Fibroblast of lung (primary cell): Measurements from ENCODE around the gene NKPD1. TPM values are rescaled to one million over a fixed set of nuclear protein-coding genes. Genes with fewer than 3 reads are reported as not detected.

Source experiments
- DNase-seq, 2 donors: peaks; one replicate each; pipeline versions ENCODE4 v3.0.0 to v3.0.0-alpha.2; 2010; ENCODE audit warnings: low read depth in 2 of 2
- H2AFZ ChIP-seq: 2 replicates; pipeline ENCODE4 v1.5.1; 2012; ENCODE audit warnings: low read length, control low read depth, inconsistent platforms
- H3K27ac ChIP-seq: 2 replicates; pipeline ENCODE4 v1.5.1; 2011; ENCODE audit warnings: low read length, control low read depth; ENCODE audit not compliant: insufficient read depth
- H3K27me3 ChIP-seq: 2 replicates; pipeline ENCODE4 v1.5.1; 2011; ENCODE audit warnings: mild to moderate bottlenecking, low read length; ENCODE audit not compliant: control insufficient read depth, insufficient read depth
- H3K36me3 ChIP-seq: 2 replicates; pipeline ENCODE4 v1.5.1; 2011; ENCODE audit warnings: low read length; ENCODE audit not compliant: control insufficient read depth, insufficient read depth
- H3K4me1 ChIP-seq: 2 replicates; pipeline ENCODE4 v1.5.1; 2011; ENCODE audit warnings: low read length; ENCODE audit not compliant: control insufficient read depth, insufficient read depth; ENCODE audit errors: extremely low read depth
- H3K4me2 ChIP-seq: 2 replicates; pipeline ENCODE4 v1.5.1; 2011; ENCODE audit warnings: low read length, control low read depth; ENCODE audit not compliant: insufficient read depth; ENCODE audit errors: extremely low read depth
- H3K4me3 ChIP-seq, 4 experiments: fragments of 200-600 bp in 1 of 4; sonication (generic) in 1 of 4; replicated peaks in 1 of 4; 2 replicates each; pipeline ENCODE4 v1.5.1; 2011 to 2016; ENCODE audit warnings: low read length in 4 of 4, low read depth in 3 of 4, mild to moderate bottlenecking in 3 of 4, control low read depth in 2 of 4, inconsistent platforms in 1 of 4, mixed read lengths in 1 of 4; ENCODE audit not compliant: insufficient read depth in 1 of 4; ENCODE audit errors: control extremely low read depth in 1 of 4
- H3K79me2 ChIP-seq: 2 replicates; pipeline ENCODE4 v1.5.1; 2012; ENCODE audit warnings: mild to moderate bottlenecking, low read length, inconsistent platforms; ENCODE audit not compliant: control insufficient read depth, insufficient read depth
- H3K9ac ChIP-seq: 2 replicates; pipeline ENCODE4 v1.5.1; 2011; ENCODE audit warnings: mild to moderate bottlenecking, low read length, control low read depth; ENCODE audit not compliant: insufficient read depth
- H3K9me3 ChIP-seq: 2 replicates; pipeline ENCODE4 v1.5.1; 2012; ENCODE audit warnings: low read depth, low read length; ENCODE audit not compliant: control insufficient read depth, insufficient read depth
- H4K20me1 ChIP-seq: 2 replicates; pipeline ENCODE4 v1.5.1; 2011; ENCODE audit warnings: low read length; ENCODE audit not compliant: control insufficient read depth, insufficient read depth; ENCODE audit errors: extremely low read depth
- EZH2 ChIP-seq: IDR thresholded peaks from 2 replicates; pipeline ENCODE4 v1.5.1; 2012; ENCODE audit warnings: low read length, control low read depth, mild to moderate bottlenecking; ENCODE audit errors: missing control alignments
- polyA minus RNA-seq: library from RNA; depleted of rRNA, polyadenylated mRNA; stranded (reverse); fragments of >200 nt; gene quantifications from 2 replicates; pipeline ENCODE4 v1.2.3, GENCODE V29; 2011; ENCODE audit warnings: low replicate concordance
- polyA plus RNA-seq, 2 donors: library from polyadenylated mRNA; depleted of rRNA in 1 of 2; stranded (reverse) in 1 of 2; unstranded in 1 of 2; fragments of >200 nt; gene quantifications; 2 replicates each; pipeline ENCODE4 v1.2.1, GENCODE V29; 2011 to 2012; ENCODE audit warnings: missing spikeins in 1 of 2
- total RNA-seq: library from RNA; depleted of rRNA; stranded (reverse); fragments of >200 nt; gene quantifications from 2 replicates; pipeline ENCODE4 v1.2.1, GENCODE V29; 2014
- TF ChIP-seq, protein P1 (sequence below), 2 donors: IDR thresholded peaks in 1 of 2; conservative IDR thresholded peaks in 1 of 2; 1 replicate in 1 of 2; 2 replicates in 1 of 2; pipeline ENCODE4 v1.5.1; 2011 to 2012; ENCODE audit warnings: low read length in 2 of 2, control low read depth in 1 of 2, inconsistent platforms in 1 of 2, low read depth in 1 of 2, mild to moderate bottlenecking in 1 of 2

NKPD1 gene
- total RNA-seq (0.17 and 0.26 TPM in 2 replicates), polyA plus RNA-seq (0.01 TPM in 1 of 2 replicates, not detected in the other), polyA minus RNA-seq (0.39 TPM in 1 of 2 replicates, not detected in the other)
- polyA plus RNA-seq (2012): 0.02 and 0.05 TPM in 2 replicates

DNA sequence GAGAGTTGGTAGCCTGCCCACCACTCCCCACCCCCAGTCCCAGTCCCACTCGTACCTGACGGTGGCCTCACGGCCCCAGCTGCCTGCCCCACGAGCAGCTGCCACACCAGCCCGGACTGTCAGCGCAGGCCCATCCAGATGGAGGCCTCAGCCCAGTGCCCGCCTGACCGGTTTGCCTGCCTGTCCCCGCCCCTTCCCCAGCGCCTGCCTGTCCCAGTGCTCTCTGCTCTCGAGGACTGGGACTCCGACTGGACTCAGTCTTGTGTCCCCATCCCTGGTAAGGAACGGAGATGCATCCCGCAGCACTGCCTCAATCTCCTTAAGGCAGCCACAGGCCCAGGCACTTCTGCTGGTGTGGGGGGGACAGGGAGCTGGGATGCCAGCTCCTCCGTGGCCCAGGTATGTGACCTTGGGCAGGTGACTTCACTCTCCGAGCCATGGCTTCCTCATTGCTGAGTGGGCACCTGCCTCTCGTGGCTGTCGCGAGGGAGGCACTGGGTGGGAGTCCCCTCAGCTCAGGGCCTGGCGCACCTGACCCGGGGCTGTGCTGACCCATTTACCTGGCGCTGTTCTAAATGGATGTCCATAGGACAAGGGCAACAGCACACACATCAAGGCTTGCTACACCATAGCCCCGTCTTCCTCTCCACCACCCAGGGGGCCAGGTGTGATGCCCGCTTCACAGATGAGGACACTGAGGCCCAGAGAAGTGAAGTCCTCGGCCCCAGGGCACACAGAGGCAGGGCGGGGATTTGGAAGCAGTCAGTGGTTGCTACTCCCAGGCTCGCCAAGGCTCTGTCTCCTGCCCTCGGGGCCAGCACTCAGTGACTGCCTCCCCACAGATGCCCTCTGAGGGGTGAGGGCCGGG, at the start of gene NKPD1:
TSS of gene NKPD1 (minus strand) at position 113 of the 868 bp plus-strand sequence. CDS start 832 bp downstream, outside the sequence.
- Histone ChIP-seq H3K27ac (no peak within 1 kb of the TSS), H4K20me1 (no peaks in the 10 kb centered on the region), H3K9me3 (no peaks in the 10 kb centered on the region), H3K79me2 (no peaks in the 10 kb centered on the region), H2AFZ (no peak within 1 kb of the TSS), H3K36me3 (no peaks in the 10 kb centered on the region), H3K4me3 (no peak within 1 kb of the TSS), H3K27me3 (peaks cover 9% of the 10 kb centered on the region), H3K4me2 (no peak within 1 kb of the TSS), H3K4me1 (no peaks in the 10 kb centered on the region), H3K9ac (no peak within 1 kb of the TSS)
- no peak for DNase-seq
- TF ChIP-seq EZH2: no peak
- TF ChIP-seq, protein P1, sequence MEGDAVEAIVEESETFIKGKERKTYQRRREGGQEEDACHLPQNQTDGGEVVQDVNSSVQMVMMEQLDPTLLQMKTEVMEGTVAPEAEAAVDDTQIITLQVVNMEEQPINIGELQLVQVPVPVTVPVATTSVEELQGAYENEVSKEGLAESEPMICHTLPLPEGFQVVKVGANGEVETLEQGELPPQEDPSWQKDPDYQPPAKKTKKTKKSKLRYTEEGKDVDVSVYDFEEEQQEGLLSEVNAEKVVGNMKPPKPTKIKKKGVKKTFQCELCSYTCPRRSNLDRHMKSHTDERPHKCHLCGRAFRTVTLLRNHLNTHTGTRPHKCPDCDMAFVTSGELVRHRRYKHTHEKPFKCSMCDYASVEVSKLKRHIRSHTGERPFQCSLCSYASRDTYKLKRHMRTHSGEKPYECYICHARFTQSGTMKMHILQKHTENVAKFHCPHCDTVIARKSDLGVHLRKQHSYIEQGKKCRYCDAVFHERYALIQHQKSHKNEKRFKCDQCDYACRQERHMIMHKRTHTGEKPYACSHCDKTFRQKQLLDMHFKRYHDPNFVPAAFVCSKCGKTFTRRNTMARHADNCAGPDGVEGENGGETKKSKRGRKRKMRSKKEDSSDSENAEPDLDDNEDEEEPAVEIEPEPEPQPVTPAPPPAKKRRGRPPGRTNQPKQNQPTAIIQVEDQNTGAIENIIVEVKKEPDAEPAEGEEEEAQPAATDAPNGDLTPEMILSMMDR (conservative IDR thresholded peaks at IDR 0.05 in 1 of 2, IDR thresholded peaks at IDR 0.05 in 1 of 2; ENCODE audit: low read depth in 1 of 2, low read length in 2 of 2): no peak

DNA sequence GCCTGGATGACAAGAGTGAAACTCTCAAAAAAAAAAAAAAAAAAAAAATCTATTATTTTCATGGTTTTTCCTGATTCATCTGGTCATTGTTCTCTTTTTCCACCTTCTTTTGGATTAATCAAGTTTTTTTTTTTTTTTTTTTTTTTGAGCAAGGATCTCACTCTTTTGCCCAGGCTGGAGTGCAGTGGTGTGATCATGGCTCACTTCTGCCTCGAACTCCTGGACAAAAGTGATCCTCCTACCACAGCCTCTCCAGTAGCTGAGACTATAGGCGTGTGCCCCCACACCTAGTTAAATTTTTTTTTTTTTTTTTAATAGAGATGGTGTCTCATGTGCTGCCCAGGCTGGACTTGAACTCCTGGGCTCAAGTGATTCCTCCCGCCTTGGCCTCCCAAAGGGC, 45.5 kb upstream of the NKPD1 start:
- Histone ChIP-seq H2AFZ (no peak overlapping the region), H3K4me3 (no peak overlapping the region), H3K27me3 (no peaks in the 10 kb centered on the region), H3K36me3 (no peaks in the 10 kb centered on the region), H3K27ac (no peak overlapping the region), H3K4me2 (no peak overlapping the region), H4K20me1 (no peaks in the 10 kb centered on the region), H3K9me3 (no peaks in the 10 kb centered on the region), H3K4me1 (no peaks in the 10 kb centered on the region), H3K79me2 (no peaks in the 10 kb centered on the region), H3K9ac (no peak overlapping the region)
- no peak for DNase-seq
- TF ChIP-seq EZH2: no peak
- TF ChIP-seq, protein P1 (conservative IDR thresholded peaks at IDR 0.05 in 1 of 2, IDR thresholded peaks at IDR 0.05 in 1 of 2; ENCODE audit: low read depth in 1 of 2, low read length in 2 of 2): no peak

DNA sequence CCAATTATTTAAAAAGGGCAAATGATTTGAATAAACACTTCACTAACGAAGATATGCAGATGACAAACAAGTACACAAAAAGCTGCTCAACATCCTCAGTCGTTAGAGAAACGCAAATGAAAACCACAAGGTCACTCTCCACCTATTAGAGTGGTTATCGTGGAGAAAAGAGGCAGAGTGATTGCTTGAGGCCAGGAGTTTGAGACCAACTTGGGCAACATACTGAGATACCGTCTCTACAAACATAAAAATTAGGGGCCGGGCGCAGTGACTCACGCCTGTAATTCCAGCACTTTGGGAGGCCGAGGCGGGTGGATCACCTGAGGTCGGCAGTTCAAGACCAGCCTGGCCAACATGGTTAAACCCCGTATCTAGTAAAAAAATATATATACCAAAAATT, 45.0 kb upstream of the NKPD1 start:
- no peaks in the 10 kb centered on the region for H3K4me1 ChIP-seq

More for the DNA sequence above, 45.0 kb upstream of the NKPD1 start:
- Histone ChIP-seq H3K27ac (no peak overlapping the region), H4K20me1 (no peaks in the 10 kb centered on the region), H3K79me2 (no peaks in the 10 kb centered on the region), H3K36me3 (no peaks in the 10 kb centered on the region), H3K4me3 (no peak overlapping the region), H3K9me3 (no peaks in the 10 kb centered on the region), H3K4me2 (no peak overlapping the region), H3K27me3 (no peaks in the 10 kb centered on the region), H3K9ac (no peak overlapping the region), H2AFZ (no peak overlapping the region)
- TF ChIP-seq, protein P1 (conservative IDR thresholded peaks at IDR 0.05 in 1 of 2, IDR thresholded peaks at IDR 0.05 in 1 of 2; ENCODE audit: low read depth in 1 of 2, low read length in 2 of 2): no peak
- TF ChIP-seq EZH2: no peak
- DNase-seq: no peak
